ENCODE results near the gene NKAIN2.
"Not testable (repeated sequence)": the region's sequence is repeated elsewhere in the genome, so short reads cannot be mapped to it uniquely, and the experiment has no call there.

The NKAIN2 gene

DNA sequence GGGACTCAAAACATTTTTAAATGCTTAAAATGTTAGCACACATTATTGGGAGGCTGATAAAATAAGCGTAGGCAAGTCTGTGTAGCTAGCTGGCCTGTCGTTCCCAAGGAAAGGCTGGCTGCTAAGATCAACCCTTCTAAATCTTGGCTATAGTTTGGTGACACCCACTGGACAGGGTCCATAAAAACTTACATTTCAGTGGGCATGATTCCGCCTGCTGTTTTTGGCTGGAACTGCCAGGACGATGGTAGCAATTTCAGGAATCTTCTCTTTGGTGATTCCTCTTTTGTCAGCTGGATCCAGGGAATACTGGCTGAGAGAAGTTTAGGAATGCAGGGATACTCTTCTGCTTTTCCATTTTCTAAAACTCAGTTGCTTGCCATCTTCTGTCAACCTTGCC is 162.2 kb downstream of the NKAIN2 start:
- DNase-seq (ENCODE audit: low read depth in 2 of 2), result no peak

- no peak for DNase-seq (ENCODE audit: low read depth in 2 of 2)
These were observed 163.0 kb downstream of the NKAIN2 start for GRCh38 chr6:123966618-123967017.

- DNase-seq (ENCODE audit: low read depth in 2 of 2), result no peak
These were observed 164.2 kb downstream of the NKAIN2 start for GRCh38 chr6:123967905-123968304.

- DNase-seq (ENCODE audit: low read depth in 2 of 2), result no peak
These were observed 169.1 kb downstream of the NKAIN2 start for GRCh38 chr6:123972600-123973294.

GRCh38 chr6:123980311-123980710 is 176.6 kb downstream of the NKAIN2 start:
- no peak for DNase-seq (ENCODE audit: low read depth in 2 of 2)

GRCh38 chr6:123986938-123987337 is 183.3 kb downstream of the NKAIN2 start:
- DNase-seq (ENCODE audit: low read depth in 2 of 2), result no peak

GRCh38 chr6:123989918-123990317 is 186.3 kb downstream of the NKAIN2 start:
- not testable (repeated sequence) for DNase-seq (ENCODE audit: low read depth in 2 of 2)

- no peak for DNase-seq (ENCODE audit: low read depth in 2 of 2)
These were observed 186.7 kb downstream of the NKAIN2 start for GRCh38 chr6:123990376-123990775.

GRCh38 chr6:123994168-123994567 is 190.5 kb downstream of the NKAIN2 start:
- DNase-seq (ENCODE audit: low read depth in 2 of 2), result no peak

DNA sequence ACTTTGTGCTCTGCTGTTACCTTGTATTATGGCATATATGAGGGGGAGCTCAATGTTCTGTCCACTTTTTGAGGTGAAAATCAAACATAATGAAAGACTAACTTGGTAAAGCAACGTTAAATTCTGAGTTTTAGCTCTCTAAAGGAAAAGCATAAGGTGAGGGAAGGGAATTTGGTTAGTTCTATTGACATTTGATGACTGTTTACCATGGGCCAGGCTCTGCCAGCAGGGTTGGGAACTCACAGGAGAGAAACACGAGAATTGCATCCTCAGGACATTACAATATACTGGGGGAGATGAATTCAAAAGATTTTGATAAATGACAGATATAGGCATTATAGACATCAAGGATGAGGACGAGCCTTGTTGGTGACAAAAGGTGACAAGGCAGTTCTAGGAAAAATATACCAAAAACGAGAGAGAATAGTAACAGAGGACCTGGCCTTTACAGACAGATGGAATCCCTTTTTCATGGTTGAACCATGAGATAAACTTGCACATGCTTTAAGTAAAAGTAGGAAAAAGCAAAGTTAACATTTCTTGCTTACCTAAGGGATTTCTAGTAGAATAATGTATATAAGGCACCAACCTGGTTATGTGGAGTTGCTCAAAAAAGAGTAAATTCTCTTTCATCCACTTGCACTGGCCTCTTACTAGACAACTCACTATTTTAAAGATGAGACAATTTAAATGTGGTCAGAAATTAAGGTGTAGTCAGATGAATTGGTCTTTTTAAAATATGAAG is 191.4 kb downstream of the NKAIN2 start:
- no peak for DNase-seq (ENCODE audit: low read depth in 2 of 2)

GRCh38 chr6:123997223-123997622 is 193.6 kb downstream of the NKAIN2 start:
- no peak for DNase-seq (ENCODE audit: low read depth in 2 of 2)

- DNase-seq (ENCODE audit: low read depth in 2 of 2), result no peak
These were observed 198.9 kb downstream of the NKAIN2 start for GRCh38 chr6:124002377-124003081.

DNA sequence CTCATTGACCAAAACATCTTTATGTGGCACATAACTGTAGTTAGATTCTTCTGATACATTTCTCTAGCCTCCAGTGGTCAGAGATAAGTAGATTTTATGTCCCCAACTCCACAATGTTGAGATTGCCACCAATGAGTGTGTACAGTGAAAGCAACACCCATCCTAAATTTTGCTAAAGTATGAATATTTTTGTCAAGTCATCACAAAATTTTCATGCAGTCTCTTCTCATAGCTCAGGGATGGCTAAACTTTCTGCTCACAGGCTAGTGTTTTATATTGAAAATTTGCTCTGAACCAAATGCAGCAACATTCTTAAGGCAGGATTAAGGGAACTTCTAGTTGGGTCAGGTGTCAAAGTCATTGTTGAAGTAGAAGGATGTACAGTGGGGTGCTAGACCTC is 203.6 kb downstream of the NKAIN2 start:
- no peak for DNase-seq (ENCODE audit: low read depth in 2 of 2)

DNA sequence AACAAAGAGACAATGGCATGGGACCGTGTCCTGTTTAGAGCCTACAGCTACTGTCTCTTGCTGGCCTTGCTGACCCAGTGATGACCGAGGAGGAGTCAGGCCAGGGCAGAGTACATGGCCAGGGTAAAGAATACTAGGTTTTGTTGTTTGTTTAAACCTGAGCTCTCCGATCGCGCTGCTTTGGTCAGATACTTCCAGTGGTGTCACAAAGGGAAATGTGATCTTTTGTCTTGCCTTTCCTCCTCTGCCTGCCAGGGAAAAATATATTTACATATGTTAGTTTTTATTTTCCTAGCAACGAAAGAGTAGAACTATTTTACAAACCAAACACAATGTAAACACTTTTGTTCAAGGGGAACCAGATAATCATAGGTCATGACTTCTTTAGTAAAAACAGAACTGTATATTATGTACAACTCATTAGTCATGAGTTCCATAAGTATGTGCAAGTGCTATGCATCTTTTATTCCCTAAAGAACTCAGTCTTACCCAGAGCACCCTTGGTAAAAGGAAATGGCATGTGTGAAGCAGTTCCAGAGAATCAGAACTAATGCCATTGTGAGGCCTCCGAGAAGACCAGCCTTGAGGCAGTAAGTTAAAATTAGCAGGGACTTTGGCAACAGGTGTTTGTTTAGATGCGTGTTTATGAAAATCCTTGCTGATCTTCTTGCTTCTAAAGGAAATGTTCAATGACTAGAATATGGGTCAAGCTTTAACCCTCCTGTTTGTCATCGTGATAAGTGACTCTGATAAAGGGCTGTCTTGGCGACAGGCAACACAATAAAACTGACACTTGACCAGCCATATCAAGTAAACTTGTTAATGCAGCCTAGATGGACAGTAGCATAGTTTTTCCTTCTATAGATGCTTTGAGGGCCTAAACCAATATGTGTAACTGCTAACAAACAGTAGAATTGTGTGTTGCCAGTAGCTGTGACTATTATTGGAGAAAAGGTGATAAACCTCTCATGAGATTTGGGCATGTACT is 204.6 kb downstream of the NKAIN2 start:
- no peak for DNase-seq (ENCODE audit: low read depth in 2 of 2)

GRCh38 chr6:124008988-124009765 is 205.5 kb downstream of the NKAIN2 start:
- DNase-seq (ENCODE audit: low read depth in 2 of 2), result no peak

DNA sequence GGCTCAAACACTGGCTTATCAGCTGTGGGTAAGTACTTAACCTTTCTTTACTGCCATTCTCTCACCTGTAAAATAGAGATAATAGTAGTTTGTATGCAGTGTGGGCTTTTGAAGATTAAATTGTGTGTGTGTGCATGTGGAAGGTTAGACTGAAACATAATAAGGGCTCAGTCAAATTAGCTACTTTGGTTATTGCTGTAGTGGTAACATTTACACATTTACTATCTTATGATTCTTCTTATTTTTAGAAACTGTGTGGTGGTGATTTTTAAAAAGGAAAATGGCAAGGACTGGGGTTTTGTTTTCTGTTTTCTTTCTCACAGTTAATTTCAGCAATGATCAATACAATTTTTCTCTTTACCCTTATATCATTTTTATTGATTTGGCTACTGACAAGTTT is 206.9 kb downstream of the NKAIN2 start:
- DNase-seq (ENCODE audit: low read depth in 2 of 2), result no peak

GRCh38 chr6:124011180-124011579 is 207.5 kb downstream of the NKAIN2 start:
- no peak for DNase-seq (ENCODE audit: low read depth in 2 of 2)

- DNase-seq (ENCODE audit: low read depth in 2 of 2), result not testable (repeated sequence)
These were observed 218.4 kb downstream of the NKAIN2 start for GRCh38 chr6:124022051-124022450.

DNA sequence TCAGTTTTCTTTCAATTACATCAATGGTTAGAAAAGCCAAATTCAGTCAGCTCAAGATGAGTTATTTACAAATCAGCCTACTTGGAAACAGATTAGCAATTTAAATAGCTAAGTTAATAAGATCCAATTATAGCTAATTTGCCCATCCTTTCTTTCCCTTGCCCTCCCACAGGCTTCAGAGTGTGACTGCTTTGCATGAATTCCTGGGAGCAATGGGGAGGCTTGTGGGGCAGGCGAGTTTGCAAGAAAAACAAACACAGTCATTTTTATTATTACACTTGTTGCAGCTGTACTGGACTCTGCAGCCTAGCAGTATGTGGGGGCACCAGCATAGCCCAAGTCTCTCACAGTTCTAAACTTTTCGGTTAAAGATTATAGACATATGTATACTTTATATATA is 219.0 kb downstream of the NKAIN2 start:
- no peak for DNase-seq (ENCODE audit: low read depth in 2 of 2)

GRCh38 chr6:124026694-124027093 is 223.0 kb downstream of the NKAIN2 start:
- DNase-seq (ENCODE audit: low read depth in 2 of 2), result no peak

- no peak for DNase-seq (ENCODE audit: low read depth in 2 of 2)
These were observed 223.7 kb downstream of the NKAIN2 start for GRCh38 chr6:124027392-124027791.
